ACHN (cell line): ENCODE results near the gene SPDYE4.

Experiments used
- DNase-seq: peaks from one replicate; pipeline ENCODE4 v3.0.0-alpha.2; 2015
- in situ Hi-C: cut with HindIII; loops from 2 replicates; pipeline ENCODE4 v1.10.0; 2017; ENCODE audit warnings: low sequenced_read_pairs, low pct_ligation_motif_present, low pct_unique_long_range_greater_than_20kb

Gene SPDYE4

GRCh38 chr17:8725881-8726876, 32.2 kb downstream of the SPDYE4 start:
- no peak for DNase-seq
- in situ Hi-C loops = no loop called here

DNA sequence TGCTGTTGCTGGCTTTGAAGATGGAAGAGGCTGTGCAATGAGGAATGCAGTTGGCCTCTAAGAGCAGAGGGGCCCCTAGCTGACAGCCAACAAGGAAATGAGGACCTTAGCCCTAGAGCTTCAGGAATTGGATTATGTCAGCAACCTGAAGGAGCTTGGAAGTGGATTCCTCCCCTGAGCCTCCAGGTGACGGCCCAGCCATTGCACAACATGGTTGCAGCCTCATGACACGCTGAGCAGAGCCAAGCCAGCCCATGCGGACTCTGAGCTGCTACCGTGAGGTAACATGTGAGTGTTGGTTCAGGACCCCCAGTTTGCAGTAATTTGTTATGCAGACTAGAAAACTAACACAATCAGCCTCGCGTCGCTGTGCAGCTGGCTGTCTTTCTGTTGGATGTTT, 33.9 kb downstream of the SPDYE4 start:
- no peak for DNase-seq
- in situ Hi-C loops = no loop called here

- in situ Hi-C loops = no loop called here
- DNase-seq = no peak
These were observed 37.8 kb downstream of the SPDYE4 start for GRCh38 chr17:8720596-8720995.

DNA sequence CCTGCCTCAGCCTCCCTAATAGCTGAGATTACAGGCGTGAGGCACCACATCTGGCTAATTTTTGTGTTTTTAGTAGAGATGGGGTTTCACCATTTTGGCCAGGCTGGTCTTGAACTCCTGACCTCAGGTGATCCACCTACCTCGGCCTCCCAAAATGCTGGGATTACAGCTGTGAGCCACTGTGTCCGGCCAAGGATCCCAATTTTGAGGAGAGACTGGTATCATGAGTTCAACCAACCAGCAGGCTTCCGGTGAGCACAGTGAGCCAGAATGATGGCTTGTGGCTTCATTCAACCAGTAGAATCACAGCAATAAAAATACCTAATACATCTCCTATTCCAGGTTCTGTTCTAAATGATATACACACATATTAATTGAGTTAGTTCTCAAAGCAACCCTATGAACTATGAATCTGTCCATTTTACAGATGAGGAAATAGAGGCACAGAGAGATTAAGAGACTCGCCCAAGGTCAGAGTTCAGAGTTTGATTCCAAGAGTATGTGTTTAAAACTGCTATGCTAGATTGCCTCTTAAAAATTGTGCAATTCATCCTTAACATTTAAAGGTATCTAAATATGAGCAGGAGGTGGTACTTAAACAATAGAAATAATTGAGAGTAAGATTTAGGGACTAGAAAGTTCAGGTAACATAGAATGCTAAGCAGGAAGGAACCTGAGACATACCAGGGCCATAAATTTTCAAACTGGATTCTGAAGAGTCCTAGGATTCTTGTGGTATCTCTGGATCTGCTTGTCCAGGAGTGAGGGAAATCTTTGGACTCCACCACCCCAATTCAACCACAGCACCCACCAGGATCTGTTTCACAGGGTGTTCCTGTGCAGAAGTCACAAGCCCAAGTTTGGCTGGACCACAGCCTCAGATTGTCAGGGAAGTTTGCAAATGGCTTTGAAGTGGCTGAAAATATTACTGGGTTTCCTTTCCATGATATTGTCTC, 38.8 kb downstream of the SPDYE4 start:
- in situ Hi-C loops = no loop called here
- no peak for DNase-seq

GRCh38 chr17:8718001-8718563, 40.3 kb downstream of the SPDYE4 start:
- in situ Hi-C loops = no loop called here
- no peak for DNase-seq

- in situ Hi-C loops = no loop called here
These were observed 44.5 kb downstream of the SPDYE4 start for GRCh38 chr17:8713878-8714277.

GRCh38 chr17:8713315-8713714, 45.0 kb downstream of the SPDYE4 start:
- no peak for DNase-seq

More at GRCh38 chr17:8713878-8714277, 44.5 kb downstream of the SPDYE4 start:
- DNase-seq = no peak

DNA sequence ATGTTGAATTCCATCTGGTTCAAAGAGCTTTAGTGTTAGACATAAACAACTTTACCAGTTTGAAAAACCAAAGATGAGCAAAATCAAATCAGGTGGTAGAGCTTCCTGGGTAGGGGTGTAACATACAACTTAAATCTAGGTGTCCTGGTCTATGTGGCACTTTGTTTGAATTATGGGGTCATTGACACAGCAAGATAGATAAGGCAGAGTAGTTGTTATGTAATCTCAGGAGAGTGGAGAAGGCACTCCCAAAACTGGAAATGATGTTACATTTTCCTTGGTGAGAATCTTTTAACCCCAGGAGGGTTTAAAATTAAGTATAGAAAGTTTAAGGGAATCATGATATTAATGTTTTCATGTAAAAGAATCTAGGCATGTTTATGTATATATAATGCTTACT, 45.6 kb downstream of the SPDYE4 start:
- no peak for DNase-seq
- in situ Hi-C loops = no loop called here

More at GRCh38 chr17:8713315-8713714, 45.0 kb downstream of the SPDYE4 start:
- in situ Hi-C loops = no loop called here

- no peak for DNase-seq
These were observed 47.1 kb downstream of the SPDYE4 start for GRCh38 chr17:8711291-8711690.

GRCh38 chr17:8710813-8711212, 47.5 kb downstream of the SPDYE4 start:
- DNase-seq = no peak
- in situ Hi-C loops = no loop called here

More at GRCh38 chr17:8711291-8711690, 47.1 kb downstream of the SPDYE4 start:
- in situ Hi-C loops = no loop called here

DNA sequence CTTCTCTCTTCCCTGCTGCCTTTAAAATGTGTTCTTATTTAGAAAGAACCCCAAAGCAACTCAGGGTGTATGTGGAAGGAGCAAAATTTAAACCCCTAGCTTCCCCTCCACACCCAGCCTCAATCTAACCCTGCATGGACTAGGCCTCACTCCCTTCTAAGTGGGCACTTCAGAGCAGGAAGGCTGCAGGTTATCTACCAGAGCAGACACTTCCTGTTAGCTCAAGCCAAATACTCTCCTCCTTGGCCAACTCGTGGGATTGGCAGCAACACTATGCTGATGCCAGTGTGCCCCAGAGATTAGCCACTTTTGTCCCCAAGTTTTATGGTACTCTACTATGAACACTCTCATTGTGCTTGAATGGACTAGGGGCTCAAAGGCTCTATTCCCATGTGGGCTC, 49.3 kb downstream of the SPDYE4 start:
- in situ Hi-C loops = no loop called here
- no peak for DNase-seq

GRCh38 chr17:8708025-8708461, 50.3 kb downstream of the SPDYE4 start:
- in situ Hi-C loops = no loop called here
- DNase-seq = no peak

DNA sequence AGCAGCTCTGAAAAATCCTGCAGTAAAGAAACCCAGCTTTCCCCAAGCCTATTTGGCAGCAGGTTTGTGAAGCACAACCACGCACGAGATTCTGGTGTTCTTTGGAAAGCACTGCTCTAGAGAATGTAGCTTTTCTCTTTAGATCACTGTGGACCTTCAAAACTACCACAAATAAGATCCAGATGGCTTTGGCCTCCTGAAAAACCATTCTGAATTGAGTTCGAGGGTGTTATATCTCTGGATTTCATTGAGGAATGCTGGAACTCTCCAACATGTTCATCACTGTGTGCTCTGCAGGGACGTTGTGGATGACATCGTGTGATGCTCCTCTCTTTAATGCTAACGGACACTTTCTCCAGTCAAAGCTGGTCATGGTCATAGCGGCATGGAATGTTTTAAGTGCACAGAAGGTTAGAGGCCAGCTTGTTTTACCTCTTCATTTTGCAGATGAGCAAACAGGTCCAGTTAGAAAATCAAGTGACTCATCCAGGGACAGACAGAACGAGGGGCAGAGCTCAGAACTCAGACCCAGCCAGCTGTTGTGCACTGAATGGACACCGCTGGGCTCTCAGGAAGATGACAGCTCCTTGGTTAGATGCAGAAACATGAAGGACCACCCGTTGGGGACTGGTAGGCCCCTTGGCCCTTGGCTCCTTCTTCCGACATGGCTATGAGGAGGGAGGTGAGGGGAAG, 50.9 kb downstream of the SPDYE4 start:
- DNase-seq = no peak
- in situ Hi-C loops = no loop called here

GRCh38 chr17:8706431-8706830, 51.9 kb downstream of the SPDYE4 start:
- in situ Hi-C loops = no loop called here
- no peak for DNase-seq

- in situ Hi-C loops = no loop called here
- DNase-seq = no peak
These were observed 52.9 kb downstream of the SPDYE4 start for GRCh38 chr17:8705427-8705826.

DNA sequence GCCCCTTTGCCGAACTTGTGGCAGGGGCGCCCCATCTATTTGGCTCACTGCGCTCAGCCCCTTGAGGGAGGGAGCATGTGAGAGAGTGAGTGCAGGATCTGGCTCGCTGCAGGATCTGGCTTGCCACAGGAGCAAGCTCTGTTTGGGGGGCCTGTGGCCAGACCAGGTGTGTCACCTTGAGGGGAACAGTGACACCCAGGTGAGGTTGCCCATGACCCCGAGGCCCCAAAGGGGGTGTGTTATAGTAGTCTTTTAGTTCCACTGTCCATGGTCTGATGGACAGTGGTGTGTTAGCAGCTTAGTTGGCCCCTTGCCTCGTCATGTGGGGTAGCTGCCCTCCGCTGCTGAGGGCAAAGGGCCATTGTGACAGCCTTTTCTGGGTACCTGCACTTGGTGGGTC, 55.3 kb downstream of the SPDYE4 start:
- in situ Hi-C loops = no loop called here
- DNase-seq = no peak

- in situ Hi-C loops = no loop called here
- DNase-seq = no peak
These were observed 56.6 kb downstream of the SPDYE4 start for GRCh38 chr17:8701754-8702153.

DNA sequence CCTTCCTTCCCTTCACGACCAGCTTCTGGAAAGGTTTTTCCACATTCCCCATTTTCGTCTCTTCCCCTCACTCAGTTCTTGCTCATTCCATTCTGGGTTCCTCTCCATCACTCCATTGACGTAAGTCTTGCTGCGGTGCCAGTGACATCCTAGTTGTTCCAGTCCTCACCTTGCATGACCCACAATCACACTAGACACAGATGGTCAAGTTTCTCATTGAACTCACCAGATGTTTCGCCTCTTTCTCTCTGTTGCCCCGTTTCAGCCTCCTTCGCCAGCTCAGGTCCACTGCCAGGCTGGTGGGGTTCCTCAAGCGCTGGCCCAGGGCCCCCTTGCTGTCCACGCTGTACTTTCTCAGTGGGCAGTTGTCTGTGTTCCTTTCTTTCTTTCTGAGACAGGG, 57.1 kb downstream of the SPDYE4 start:
- in situ Hi-C loops = no loop called here
- no peak for DNase-seq
